ENCODE results near the gene C6orf136. TPM values are rescaled to one million over a fixed set of nuclear protein-coding genes. Genes with fewer than 3 reads are reported as not detected.

C6orf136 gene
- total and polyA plus RNA-seq, 9 of the 15 experiments (the other 6 are each of a cell fraction or from before 2014, with no cell fraction given): 14.1 to 63.1 (median 18.4) TPM

- TF ChIP-seq CCNT2 (IDR thresholded peaks at IDR 0.05; ENCODE audit: borderline replicate concordance, extremely low read depth, insufficient read length, low read depth, low read length): peak; percentile 71
- no peak for TF ChIP-seq SMC3 (conservative IDR thresholded peaks at IDR 0.05; ENCODE audit: insufficient read depth, low read depth, low read length)
- TF ChIP-seq ZNF316 (IDR thresholded peaks at IDR 0.05): no peak
- TF ChIP-seq ZNF384 (IDR thresholded peaks at IDR 0.05; ENCODE audit: low read depth, low read length): no peak
- peak; percentile 97 for TF ChIP-seq CHCHD3 (CRISPR knock-in tag; IDR thresholded peaks at IDR 0.05)
- TF ChIP-seq TRIM24 (IDR thresholded peaks at IDR 0.05): peak; percentile 57 to 58; a peak in 1 of 4 replicates
- peak; percentile 94 for TF ChIP-seq SMAD3 (CRISPR knock-in tag; conservative IDR thresholded peaks at IDR 0.05)
- TF ChIP-seq KDM2B (CRISPR knock-in tag; IDR thresholded peaks at IDR 0.05): peak; percentile 86; the same call in 1 of the 2 replicates
- TF ChIP-seq CHD7 (IDR thresholded peaks at IDR 0.05; ENCODE audit: low read depth, low read length): no peak
- no peak for TF ChIP-seq SFPQ (IDR thresholded peaks at IDR 0.05; ENCODE audit: low read depth, low read length)
- peak; percentile 93; the same call in 1 of the 2 replicates for TF ChIP-seq ZNF780A (CRISPR knock-in tag; IDR thresholded peaks at IDR 0.05)
- TF ChIP-seq ZNF395 (CRISPR knock-in tag; IDR thresholded peaks at IDR 0.05): no peak
Measured at GRCh38 chr6:30616811-30617564, 29.9 kb upstream of the C6orf136 start, which contains the start of gene PPP1R10 (continued).

Measured in K562 (cell line).